H1 (cell line): ENCODE measurements around the gene DBF4B. TPM values are rescaled to one million over a fixed set of nuclear protein-coding genes. Genes with fewer than 3 reads are reported as not detected.

ENCODE experiments used
- ASH2L ChIP-seq: fragments of 200-600, 300-600 bp; sonication (generic); IDR thresholded peaks from one replicate; pipeline ENCODE4 v1.7.1; 2017; ENCODE audit warnings: low read length
- ATF2 ChIP-seq: IDR thresholded peaks from 2 replicates; pipeline ENCODE4 v1.6.1; 2012; ENCODE audit warnings: low read length, inconsistent platforms
- HDAC6 ChIP-seq: IDR thresholded peaks from one replicate; pipeline ENCODE4 v1.7.1; 2012; ENCODE audit warnings: low read depth, mild to moderate bottlenecking, inconsistent platforms, low read length, moderate library complexity
- KDM1A ChIP-seq: fragments of 200-600, 300-600 bp; sonication (generic); IDR thresholded peaks from 2 replicates; pipeline ENCODE4 v1.7.1; 2016; ENCODE audit warnings: mild to moderate bottlenecking, low read length, borderline replicate concordance
- KDM5A ChIP-seq: fragments of 200-600 bp; IDR thresholded peaks from 2 replicates; pipeline ENCODE4 v1.7.1; 2012; ENCODE audit warnings: mild to moderate bottlenecking, low read length, inconsistent platforms, mixed read lengths
- POLR2A ChIP-seq, 2 experiments: IDR thresholded peaks; 1 replicate in 1 of 2; 2 replicates in 1 of 2; pipeline ENCODE4 v1.6.1; 2011; ENCODE audit warnings: low read depth in 2 of 2, low read length in 2 of 2, mild to moderate bottlenecking in 2 of 2; ENCODE audit errors: control extremely low read depth in 1 of 2
- POLR2AphosphoS5 ChIP-seq: IDR thresholded peaks from 2 replicates; pipeline ENCODE4 v1.6.1; 2011; ENCODE audit warnings: low read depth, low read length
- SAP30 ChIP-seq: fragments of 300-600 bp; sonication (generic); IDR thresholded peaks from 2 replicates; pipeline ENCODE4 v1.7.1; 2012; ENCODE audit warnings: low read length, moderate library complexity, mild to moderate bottlenecking, inconsistent platforms; ENCODE audit not compliant: insufficient read depth, insufficient replicate concordance
- SP4 ChIP-seq: IDR thresholded peaks from 2 replicates; pipeline ENCODE4 v1.6.1; 2012; ENCODE audit warnings: low read length, inconsistent platforms
- polyA plus RNA-seq, 7 experiments: library from polyadenylated mRNA; depleted of rRNA in 3 of 7; stranded (reverse) in 5 of 7; unstranded in 2 of 7; fragments of >200 nt in 5 of 7; fragments of 200-250 nt in 2 of 7; gene quantifications; 1 replicate in 5 of 7; 2 replicates in 1 of 7; 4 replicates in 1 of 7; pipeline versions ENCODE4 v1.2.1 to v1.2.3, GENCODE V29; 2011 to 2013; ENCODE audit warnings: missing spikeins in 2 of 7, mixed read lengths in 2 of 7
- total RNA-seq: library from RNA; stranded (reverse); fragmentation: NEBNext Ultra II Directional; extraction: Animal tissue kit (Norgen Biotek cat#: 25700); gene quantifications from 2 replicates; pipeline ENCODE4 v1.2.1, GENCODE V29; 2021

DBF4B gene
- total and polyA plus RNA-seq, 2 of the 8 experiments (the other 6 are each of a cell fraction or from before 2014, with no cell fraction given): 20.2 to 26.9 TPM

DNA sequence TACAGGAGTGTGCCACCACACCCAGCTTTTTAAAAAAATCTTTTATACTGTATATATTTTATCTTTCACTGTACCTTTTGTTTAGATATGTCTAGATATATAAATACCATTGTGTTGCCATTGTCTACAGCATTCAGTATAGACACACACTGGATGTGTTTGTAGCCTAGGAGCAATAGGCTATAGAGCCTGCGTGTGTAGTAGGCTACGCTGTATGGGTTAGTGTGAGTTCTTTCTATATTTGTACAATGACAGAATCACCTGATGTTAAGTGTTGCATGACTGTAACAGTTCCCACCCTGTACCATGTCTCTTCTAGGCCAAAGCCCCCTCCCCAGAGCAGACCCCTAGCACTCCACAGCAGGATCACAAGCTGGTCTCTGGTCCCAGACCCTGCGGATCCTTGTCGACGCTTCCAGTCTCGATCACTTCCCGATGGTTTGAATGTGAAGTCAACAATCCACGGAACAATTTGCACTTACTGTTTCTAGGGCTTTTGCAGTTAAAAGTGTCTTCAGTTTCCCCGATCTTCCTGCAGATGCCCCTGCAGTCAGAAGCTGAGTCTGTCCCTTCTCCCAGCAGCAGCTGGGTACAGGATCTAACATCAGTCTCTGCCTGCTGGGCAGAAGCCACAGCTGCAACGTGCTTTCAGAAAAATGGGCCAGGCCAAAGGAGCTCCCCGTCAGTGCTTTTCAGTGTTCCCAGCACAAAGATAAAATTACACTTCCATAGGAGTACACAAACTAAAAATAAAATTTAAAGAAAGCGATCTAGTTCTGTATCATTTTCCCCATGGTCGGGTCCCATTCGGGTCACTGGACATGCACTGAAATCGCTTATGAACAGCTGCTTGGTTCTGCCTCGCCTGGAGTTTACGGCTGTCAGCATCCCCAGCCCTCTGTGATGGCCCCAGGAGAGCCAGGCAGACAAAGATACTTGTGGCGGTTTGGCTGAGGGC is 85.7 kb downstream of the DBF4B start (continued):
- no peak; the same call in 1 of the 2 replicates for TF ChIP-seq POLR2AphosphoS5
- no peak for TF ChIP-seq KDM5A
- TF ChIP-seq HDAC6: no peak
- TF ChIP-seq ASH2L: no peak
- TF ChIP-seq SP4: no peak
- TF ChIP-seq SAP30: no peak
- no peak for TF ChIP-seq KDM1A
- TF ChIP-seq ATF2: no peak
- no peak for TF ChIP-seq POLR2A (IDR thresholded peaks at IDR 0.05; ENCODE audit: control extremely low read depth in 1 of 2, low read depth in 2 of 2, low read length in 2 of 2)
